Measurements from ENCODE around the gene PPP1R37. TPM values are rescaled to one million over a fixed set of nuclear protein-coding genes. Genes with fewer than 3 reads are reported as not detected.

Gene PPP1R37
- total and polyA plus RNA-seq, 2 donors (not counting 1 experiment from before 2014, with no cell fraction given), result 11.3 to 36.0 TPM

DNA sequence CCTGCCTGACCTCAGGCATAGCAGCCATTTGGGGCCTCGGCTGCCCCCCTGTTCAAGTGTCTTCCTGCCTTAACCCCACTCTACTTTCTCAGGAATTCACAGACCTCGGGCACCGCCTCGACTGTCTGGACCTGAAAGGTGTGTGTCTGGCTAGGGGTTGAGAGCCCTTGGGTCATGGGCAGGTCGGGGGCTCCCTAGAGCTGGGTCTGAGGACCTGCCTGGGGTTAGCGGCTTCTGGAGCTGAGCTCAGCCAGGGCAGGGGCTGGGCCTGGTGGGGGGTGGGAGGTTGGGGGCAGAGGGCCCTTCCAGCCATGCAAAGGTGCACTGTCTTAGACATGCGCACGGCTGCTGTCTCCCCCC, 47.1 kb downstream of the PPP1R37 start:
- Histone ChIP-seq H3K4me3 (replicated peaks in 1 of 4; ENCODE audit: control extremely low read depth in 1 of 4, insufficient read depth in 1 of 4, low read depth in 3 of 4, low read length in 4 of 4) (no peak overlapping the region), H3K4me2 (ENCODE audit: extremely low read depth, insufficient read depth, low read length) (no peak overlapping the region), H4K20me1 (ENCODE audit: control insufficient read depth, extremely low read depth, insufficient read depth, low read length) (no peaks in the 10 kb centered on the region), H3K27me3 (ENCODE audit: control insufficient read depth, insufficient read depth, low read length) (no peaks in the 10 kb centered on the region), H3K9me3 (ENCODE audit: control insufficient read depth, insufficient read depth, low read depth, low read length) (no peaks in the 10 kb centered on the region), H3K79me2 (ENCODE audit: control insufficient read depth, insufficient read depth, low read length) (no peaks in the 10 kb centered on the region), H3K27ac (ENCODE audit: insufficient read depth, low read length) (no peak overlapping the region), H3K9ac (ENCODE audit: insufficient read depth, low read length) (no peak overlapping the region), H3K36me3 (ENCODE audit: control insufficient read depth, insufficient read depth, low read length) (peaks cover 6% of the 10 kb centered on the region), H2AFZ (ENCODE audit: low read length) (no peak overlapping the region), H3K4me1 (ENCODE audit: control insufficient read depth, extremely low read depth, insufficient read depth, low read length) (peaks cover 6% of the 10 kb centered on the region)
- no peak for DNase-seq (ENCODE audit: low read depth in 2 of 2)
- no peak for TF ChIP-seq EZH2 (IDR thresholded peaks at IDR 0.05; ENCODE audit: low read length, missing control alignments)
- TF ChIP-seq, protein P1, sequence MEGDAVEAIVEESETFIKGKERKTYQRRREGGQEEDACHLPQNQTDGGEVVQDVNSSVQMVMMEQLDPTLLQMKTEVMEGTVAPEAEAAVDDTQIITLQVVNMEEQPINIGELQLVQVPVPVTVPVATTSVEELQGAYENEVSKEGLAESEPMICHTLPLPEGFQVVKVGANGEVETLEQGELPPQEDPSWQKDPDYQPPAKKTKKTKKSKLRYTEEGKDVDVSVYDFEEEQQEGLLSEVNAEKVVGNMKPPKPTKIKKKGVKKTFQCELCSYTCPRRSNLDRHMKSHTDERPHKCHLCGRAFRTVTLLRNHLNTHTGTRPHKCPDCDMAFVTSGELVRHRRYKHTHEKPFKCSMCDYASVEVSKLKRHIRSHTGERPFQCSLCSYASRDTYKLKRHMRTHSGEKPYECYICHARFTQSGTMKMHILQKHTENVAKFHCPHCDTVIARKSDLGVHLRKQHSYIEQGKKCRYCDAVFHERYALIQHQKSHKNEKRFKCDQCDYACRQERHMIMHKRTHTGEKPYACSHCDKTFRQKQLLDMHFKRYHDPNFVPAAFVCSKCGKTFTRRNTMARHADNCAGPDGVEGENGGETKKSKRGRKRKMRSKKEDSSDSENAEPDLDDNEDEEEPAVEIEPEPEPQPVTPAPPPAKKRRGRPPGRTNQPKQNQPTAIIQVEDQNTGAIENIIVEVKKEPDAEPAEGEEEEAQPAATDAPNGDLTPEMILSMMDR (conservative IDR thresholded peaks at IDR 0.05 in 1 of 2, IDR thresholded peaks at IDR 0.05 in 1 of 2; ENCODE audit: low read depth in 1 of 2, low read length in 2 of 2), result no peak

DNA sequence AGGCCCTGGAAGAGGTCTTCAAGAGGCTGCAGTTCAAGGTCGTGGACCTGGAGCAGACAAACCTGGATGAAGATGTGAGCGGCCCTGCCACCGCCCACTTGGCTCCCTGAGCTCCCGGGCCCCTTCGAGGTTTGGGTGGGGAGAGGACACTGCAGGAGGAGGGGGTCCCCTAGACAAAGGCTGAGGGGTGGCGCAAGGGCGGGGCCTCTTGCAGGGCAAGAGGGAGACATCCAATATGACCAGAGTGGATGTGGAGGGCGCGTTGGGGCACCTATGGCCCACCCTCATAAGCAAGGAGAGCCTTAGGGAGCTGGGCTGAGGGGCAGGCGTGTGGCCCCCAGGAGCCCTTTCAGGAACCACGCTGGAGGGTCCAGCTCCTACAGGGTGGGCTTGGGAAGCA, 47.6 kb downstream of the PPP1R37 start:
- no peak overlapping the region for H3K4me3 ChIP-seq (replicated peaks in 1 of 4; ENCODE audit: control extremely low read depth in 1 of 4, insufficient read depth in 1 of 4, low read depth in 3 of 4, low read length in 4 of 4)
- H3K27ac ChIP-seq (ENCODE audit: insufficient read depth, low read length), result no peak overlapping the region
- no peak for TF ChIP-seq EZH2 (IDR thresholded peaks at IDR 0.05; ENCODE audit: low read length, missing control alignments)
- no peaks in the 10 kb centered on the region for H4K20me1 ChIP-seq (ENCODE audit: control insufficient read depth, extremely low read depth, insufficient read depth, low read length)
- no peaks in the 10 kb centered on the region for H3K27me3 ChIP-seq (ENCODE audit: control insufficient read depth, insufficient read depth, low read length)
- peaks cover 9% of the 10 kb centered on the region for H3K36me3 ChIP-seq (ENCODE audit: control insufficient read depth, insufficient read depth, low read length)
- no peak for DNase-seq (ENCODE audit: low read depth in 2 of 2)
- H3K9ac ChIP-seq (ENCODE audit: insufficient read depth, low read length), result no peak overlapping the region
- no peaks in the 10 kb centered on the region for H3K79me2 ChIP-seq (ENCODE audit: control insufficient read depth, insufficient read depth, low read length)
- no peak overlapping the region for H3K4me2 ChIP-seq (ENCODE audit: extremely low read depth, insufficient read depth, low read length)
- no peaks in the 10 kb centered on the region for H3K9me3 ChIP-seq (ENCODE audit: control insufficient read depth, insufficient read depth, low read depth, low read length)
- H2AFZ ChIP-seq (ENCODE audit: low read length), result no peak overlapping the region
- peaks cover 6% of the 10 kb centered on the region for H3K4me1 ChIP-seq (ENCODE audit: control insufficient read depth, extremely low read depth, insufficient read depth, low read length)

DNA sequence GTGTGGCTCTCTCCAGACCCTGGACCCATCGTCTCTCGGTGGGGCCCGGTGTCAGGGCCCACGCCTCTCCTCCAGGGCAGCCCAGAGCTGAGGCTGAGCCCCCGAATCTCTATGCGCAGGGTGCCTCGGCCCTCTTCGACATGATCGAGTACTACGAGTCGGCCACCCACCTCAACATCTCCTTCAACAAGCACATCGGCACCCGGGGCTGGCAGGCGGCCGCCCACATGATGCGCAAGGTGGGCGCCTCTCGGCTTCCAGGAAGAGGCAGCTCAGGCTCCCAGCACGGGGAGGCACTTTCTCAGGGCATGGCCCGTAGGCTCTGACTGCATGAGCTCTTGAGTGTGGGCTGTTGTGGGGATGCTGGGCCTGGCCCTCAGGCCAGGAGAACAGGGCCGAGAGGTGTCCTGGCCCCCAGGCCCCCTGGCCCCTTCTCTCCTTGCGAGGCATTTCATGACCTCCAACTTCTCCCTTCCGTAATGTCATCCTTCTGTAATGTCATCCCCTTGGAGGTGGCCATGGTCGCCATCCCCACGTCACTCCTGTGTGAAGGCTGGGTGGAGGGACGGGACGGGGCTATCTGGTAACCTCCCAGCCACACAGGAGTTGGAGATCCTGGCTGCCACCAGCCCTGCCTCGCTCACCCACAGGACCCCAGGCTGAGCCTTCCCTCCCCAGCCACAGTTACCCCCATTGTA, 48.4 kb downstream of the PPP1R37 start:
- Histone ChIP-seq H3K4me2 (ENCODE audit: extremely low read depth, insufficient read depth, low read length) (no peak overlapping the region), H3K9ac (ENCODE audit: insufficient read depth, low read length) (no peak overlapping the region), H3K9me3 (ENCODE audit: control insufficient read depth, insufficient read depth, low read depth, low read length) (no peaks in the 10 kb centered on the region), H3K79me2 (ENCODE audit: control insufficient read depth, insufficient read depth, low read length) (no peaks in the 10 kb centered on the region), H4K20me1 (ENCODE audit: control insufficient read depth, extremely low read depth, insufficient read depth, low read length) (no peaks in the 10 kb centered on the region), H2AFZ (ENCODE audit: low read length) (no peak overlapping the region), H3K36me3 (ENCODE audit: control insufficient read depth, insufficient read depth, low read length) (peaks cover 11% of the 10 kb centered on the region), H3K27ac (ENCODE audit: insufficient read depth, low read length) (no peak overlapping the region), H3K4me1 (ENCODE audit: control insufficient read depth, extremely low read depth, insufficient read depth, low read length) (peaks cover 6% of the 10 kb centered on the region), H3K4me3 (replicated peaks in 1 of 4; ENCODE audit: control extremely low read depth in 1 of 4, insufficient read depth in 1 of 4, low read depth in 3 of 4, low read length in 4 of 4) (no peak overlapping the region), H3K27me3 (ENCODE audit: control insufficient read depth, insufficient read depth, low read length) (no peaks in the 10 kb centered on the region)
- TF ChIP-seq EZH2 (IDR thresholded peaks at IDR 0.05; ENCODE audit: low read length, missing control alignments), result no peak
- TF ChIP-seq, protein P1 (conservative IDR thresholded peaks at IDR 0.05 in 1 of 2, IDR thresholded peaks at IDR 0.05 in 1 of 2; ENCODE audit: low read depth in 1 of 2, low read length in 2 of 2), result no peak
- no peak for DNase-seq (ENCODE audit: low read depth in 2 of 2)

Measured in fibroblast of lung (primary cell).